ENCODE data around the gene PCNA.

The PCNA gene

DNA sequence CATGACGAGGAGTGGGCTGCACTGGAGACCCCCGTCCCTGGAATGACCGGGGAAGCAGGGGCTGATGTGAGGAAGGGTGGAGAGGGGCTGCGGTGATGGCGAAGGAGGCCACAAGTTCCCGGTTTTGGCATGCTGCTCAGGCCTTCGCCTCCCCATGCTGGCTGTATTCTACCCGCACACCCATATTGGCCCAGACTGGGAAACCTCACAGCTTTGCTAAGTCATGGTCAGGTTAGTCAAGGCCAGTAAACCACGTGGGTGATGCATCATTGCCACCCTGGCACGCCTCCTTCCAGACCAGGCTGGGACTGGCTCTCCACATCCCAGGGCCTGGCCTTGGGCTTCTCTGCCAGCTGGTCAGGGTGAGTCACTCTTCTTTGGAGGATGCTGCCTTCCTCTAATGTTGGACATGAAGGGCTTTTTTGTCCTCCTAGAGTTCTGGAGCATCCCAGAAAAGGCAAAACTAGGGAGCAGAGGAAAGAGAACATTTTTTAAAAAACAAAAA, 53.8 kb downstream of the PCNA start:
- DNase-seq (ENCODE audit: low read depth in 2 of 2): no peak

DNA sequence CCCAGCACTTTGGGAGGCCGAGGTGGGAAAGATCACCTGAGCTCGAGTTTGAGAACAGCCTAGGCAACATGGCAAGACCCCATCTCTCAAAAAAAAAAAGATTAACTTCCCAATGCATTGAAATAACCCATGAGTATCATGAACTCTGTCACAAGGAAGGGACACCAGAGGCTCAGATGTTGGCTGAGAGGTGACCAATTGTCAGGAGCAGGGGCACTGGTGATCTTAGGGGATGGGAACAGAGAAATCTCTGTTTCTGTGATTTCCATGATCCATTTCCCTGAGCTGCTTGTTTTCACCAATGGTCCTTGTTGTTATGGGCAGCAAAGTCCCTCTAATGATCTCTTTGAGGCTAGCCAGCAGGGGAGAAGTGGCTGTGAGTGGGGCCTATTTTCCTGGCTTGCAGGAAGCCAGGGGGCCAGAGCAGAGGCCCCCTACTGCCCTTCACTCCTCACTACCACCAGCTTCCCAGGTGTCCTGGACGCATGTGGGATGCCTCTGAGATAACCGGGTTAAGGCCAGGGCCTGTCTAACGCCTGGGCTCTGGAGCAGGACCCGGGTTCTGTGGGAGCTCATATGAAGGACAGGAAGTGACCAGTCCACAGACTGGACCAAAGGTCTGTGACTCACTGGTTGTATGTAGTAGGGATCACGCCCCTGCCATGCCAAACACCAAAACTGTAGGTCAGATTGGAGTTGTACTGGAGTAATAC, 54.4 kb downstream of the PCNA start:
- DNase-seq (ENCODE audit: low read depth in 2 of 2): no peak
